ENCODE measurements around the gene CCNDBP1.

DNA sequence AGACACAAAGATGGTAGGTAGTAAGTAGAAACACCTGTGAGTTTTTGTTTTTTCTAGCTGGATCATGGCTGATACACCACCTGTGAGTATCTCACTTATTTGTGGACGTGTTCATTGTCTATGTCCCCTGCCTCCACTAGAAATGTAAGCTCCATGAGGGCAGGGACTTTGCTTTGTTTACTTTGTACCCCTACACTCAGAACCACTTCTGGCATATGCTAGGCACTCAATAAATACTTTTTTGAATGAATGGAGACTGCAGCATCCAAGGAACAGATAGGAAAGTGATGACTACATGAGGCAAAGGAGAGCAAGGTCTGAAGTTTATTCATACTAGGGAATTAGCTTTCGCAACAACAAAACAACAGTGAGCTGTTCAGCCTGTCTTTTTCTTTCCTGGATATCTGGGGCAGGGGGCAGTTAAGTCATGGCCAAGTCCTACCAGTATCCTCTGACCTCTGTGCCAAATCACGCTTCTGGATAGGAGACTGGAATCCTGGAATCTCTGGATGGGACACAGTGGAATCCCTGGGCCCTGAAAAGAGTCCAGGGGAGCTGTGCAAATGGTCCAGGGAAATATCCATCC lies 47.2 kb downstream of the CCNDBP1 start:
- TF ChIP-seq CTCF (IDR thresholded peaks at IDR 0.05; ENCODE audit: borderline replicate concordance, extremely low read depth, low read length, poor library complexity, severe bottlenecking), result no peak
- no peak for TF ChIP-seq EZH2 (IDR thresholded peaks at IDR 0.05; ENCODE audit: borderline replicate concordance, low read depth, low read length, severe bottlenecking)

All from DND-41 (cell line).